ENCODE measurements around the gene ROBO2. TPM values are rescaled to one million over a fixed set of nuclear protein-coding genes. Genes with fewer than 3 reads are reported as not detected.
A peak's percentile ranks its signal among the peaks of the same experiment; 100 is the strongest.

Gene ROBO2
- total RNA-seq, 1 donor from 2014 or later: 7.1 TPM

DNA sequence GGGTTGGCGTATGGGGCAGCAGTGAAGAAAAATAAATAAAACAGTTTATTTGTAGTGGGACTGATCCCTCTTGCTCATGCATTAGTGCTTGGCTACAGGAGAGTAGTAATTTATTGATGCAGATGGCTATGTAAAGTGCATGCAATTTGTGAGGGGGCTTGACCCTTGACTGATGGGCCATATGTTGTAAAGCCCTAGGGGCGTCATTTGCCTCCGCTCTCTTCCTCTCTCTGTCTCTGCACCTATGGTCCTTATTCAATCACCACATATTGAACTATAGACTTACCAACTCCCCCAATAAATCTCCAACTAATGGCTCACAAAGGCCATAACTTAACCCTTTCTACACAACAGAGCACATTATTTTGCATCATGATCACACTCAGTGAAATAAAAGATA, 227.7 kb downstream of the ROBO2 start:
- ATAC-seq: no peak

DNA sequence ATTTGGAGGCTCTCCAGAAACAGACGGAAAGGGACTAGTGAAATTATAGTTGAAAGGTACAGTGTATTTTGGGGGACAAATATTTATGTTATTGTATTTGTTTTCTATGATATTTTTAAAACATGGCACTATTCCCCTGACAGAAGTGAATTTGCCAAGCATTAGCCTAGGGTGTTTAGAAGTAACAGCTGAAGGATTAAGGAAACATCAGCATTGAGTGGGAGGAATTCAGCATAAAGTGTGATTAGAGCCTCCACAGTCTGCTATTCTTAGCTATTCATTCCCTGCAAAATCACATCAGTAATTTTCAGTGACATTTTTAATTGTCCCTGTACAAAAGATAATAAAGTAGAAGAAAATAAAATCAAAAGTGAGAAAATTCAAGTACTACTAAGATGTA, 231.4 kb downstream of the ROBO2 start:
- ATAC-seq: no peak

DNA sequence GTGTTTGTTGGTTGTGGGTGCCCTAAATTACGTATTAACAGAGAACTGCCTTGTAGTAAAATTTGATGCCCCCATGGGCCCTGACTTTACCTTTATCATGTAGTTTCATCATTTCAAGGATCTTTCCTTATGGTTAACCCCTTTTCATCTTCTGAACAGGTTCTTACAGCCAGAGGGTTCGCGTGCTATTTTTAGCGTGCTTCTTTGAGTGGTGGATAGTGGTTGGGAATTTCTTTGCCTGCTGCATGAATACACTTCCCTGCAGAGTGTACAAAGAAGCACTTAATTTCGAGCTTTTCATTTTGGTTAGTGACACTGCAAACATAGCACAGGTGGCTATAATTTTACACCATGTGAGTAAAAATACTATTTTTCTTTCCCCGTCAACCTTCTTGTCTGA, 231.8 kb downstream of the ROBO2 start:
- no peak for ATAC-seq

DNA sequence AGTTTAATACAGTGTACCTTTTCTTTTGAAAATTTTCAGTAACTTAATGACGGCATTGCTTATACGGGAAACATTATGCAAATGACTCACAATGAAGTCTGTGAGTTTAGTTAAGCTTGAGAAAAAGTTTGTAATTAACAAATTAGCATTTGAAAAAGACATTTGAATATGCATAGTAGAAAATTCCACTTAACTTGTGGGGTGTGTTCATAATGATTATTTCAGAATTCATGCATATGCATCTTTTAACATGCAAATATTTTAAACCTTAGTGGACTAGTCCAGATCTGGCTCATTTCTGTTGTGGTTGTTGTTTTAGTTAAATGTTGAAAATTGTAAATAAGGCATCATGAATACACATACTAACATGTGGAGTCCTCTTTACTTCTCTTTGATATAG, 239.4 kb downstream of the ROBO2 start:
- ATAC-seq: no peak

DNA sequence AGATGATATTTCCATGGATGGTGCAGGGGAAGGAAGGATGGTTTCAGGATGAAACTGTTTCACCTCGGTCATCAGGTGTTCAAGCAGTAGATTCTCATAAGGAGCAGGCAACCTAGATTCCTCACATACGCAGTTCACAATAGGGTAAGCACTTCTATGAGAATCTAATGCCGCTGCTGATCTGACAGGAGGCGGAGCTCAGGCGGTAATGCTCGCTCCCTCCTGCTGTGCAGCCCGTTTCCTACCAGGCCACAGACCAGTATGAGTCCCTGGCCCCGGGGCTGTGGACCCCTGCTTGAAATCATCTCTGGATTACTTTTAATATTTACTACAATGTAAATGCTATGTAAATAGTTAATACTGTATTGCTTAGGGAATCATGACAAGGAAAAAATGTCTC, 241.8 kb downstream of the ROBO2 start:
- ATAC-seq: no peak

DNA sequence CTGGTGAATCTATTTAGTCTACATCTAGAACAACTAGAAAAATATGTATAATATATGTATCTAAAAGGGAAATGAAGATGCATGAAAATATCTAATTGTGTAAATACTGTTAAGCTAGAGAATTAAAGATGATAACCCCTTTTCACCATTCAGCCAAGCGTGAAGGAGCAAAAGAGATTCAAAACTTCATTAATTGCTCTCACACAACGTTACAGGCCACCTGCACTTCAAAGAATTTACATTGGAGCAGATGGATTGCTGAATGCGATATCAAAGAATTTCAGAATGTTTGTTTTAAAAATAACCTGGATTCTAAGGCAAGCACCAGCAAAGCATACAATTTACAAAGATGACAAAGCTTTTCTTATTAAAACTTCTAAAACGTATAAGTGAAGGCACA, 243.2 kb downstream of the ROBO2 start:
- no peak for ATAC-seq

DNA sequence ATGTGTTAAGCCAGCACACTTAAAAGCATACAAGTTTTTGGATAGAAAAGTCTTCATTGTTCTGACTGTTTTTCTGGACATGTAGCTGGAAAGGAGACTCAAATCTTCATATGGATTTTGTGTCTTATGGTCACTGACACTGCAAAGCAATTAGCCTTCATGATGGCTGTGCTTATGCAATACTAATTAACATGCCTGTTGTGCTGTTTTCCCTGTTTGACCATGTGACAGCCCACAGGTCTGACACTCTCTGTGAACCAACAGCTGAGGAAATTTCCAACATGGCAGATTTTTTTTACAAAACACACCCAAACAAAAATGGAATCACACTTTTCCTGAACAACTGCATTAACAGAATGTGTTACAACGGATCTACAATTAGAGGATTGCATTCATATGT, 248.4 kb downstream of the ROBO2 start:
- ATAC-seq: no peak

DNA sequence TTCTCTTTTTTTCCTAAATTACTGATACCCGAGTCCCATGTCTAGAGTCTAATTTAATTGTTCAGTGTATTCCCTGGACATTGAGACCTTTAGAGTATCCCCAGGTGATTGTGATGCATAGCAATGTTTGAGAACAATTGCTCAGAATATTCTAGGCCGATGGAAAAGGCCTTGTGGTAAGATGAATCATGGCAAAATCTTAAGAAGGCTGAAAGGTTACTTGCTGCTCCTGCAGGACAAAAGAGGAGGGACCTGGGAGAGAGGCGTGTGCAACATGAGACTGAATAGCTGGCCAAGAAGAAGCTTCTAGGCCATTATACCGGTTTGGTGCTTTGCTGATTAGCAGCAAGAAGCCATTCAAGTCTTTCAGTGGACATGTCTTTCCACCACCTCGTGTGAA, 256.6 kb downstream of the ROBO2 start:
- ATAC-seq: peak; percentile 64

DNA sequence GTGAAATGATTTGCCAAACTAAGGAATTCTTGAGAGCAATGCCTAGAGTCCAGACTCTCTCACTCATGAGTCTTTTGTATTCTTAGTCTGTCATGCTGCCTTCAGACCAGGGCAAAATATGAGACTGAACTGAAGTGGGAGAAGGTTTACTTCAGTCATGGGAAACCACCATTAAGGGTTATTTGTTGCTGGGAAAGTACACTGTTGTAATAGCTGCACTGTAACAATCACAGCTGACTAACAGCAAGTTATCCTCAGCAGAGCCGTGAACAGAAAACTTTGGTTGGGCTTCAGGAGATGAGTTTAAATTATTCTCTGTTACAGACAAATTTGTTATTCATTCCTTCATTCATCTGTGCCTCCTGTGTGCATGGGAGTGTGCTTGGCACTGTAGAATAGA, 258.5 kb downstream of the ROBO2 start:
- ATAC-seq: no peak

DNA sequence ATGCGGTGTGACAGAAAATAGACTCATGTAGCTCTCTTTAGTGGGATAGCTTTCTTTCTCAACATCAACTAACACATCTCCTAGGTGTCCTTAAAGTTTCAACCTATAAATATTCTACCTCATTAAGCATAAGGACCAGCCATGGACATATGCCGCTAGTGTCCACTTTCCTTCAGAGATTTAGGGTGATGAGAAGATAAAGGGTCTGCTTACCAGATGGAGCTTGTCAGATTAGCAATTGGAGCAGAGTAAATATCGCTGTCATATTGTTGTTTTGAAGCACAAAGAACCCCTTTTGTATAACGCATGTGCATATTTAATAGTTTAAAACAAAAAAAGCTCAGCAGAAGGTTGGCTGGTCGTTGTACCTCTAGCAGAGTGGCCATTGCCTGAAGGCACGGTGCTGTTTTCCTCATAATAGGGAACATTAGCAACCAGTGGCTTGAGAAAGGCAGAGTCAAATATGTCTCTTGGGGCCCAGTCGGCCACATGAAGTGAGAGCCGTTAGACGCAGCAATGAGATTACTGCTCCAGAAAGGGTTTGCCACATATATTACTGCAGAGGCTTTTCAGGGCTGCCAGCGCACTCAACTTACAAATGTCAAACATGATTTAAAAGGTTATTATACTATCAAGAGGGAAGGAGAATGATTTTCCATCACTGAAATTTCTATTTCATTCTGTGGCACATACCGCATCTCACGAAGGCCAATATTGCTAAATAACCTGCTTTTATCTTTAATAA, 264.2 kb downstream of the ROBO2 start:
- no peak for ATAC-seq

DNA sequence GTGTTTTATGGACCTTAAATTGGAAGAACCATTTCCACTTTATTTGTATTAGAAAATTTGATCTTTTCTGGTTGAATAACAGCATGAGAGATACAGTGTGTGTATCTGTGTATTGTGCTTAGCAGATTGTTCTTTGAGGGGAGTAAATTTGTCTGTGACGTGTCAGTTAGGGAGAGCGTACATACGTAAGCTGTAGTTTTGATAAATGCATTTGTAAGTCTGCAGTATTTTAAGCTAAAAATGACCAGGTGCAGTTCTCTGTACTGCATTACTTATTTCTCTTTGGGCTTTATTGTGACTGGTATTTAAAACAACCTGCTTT, 264.8 kb downstream of the ROBO2 start:
- no peak for ATAC-seq

DNA sequence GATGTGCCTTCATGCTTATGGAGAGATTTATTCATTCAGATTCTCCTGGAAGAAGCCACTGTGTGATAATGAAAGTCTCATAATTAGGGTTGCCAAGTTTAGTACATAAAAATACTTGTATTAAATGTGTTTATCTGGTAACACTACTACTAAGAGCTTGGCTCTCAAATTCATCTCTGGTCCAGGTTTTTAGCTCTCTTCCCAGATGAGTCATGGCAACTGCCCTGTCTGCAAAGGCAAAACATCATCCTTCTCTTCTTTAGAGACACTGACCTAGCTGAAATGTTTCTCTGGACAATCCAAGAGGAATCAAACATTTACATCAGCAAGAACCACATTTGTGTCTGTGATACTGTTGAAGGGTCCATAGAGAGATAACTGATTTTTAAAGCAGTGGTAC, 269.6 kb downstream of the ROBO2 start:
- ATAC-seq: no peak

DNA sequence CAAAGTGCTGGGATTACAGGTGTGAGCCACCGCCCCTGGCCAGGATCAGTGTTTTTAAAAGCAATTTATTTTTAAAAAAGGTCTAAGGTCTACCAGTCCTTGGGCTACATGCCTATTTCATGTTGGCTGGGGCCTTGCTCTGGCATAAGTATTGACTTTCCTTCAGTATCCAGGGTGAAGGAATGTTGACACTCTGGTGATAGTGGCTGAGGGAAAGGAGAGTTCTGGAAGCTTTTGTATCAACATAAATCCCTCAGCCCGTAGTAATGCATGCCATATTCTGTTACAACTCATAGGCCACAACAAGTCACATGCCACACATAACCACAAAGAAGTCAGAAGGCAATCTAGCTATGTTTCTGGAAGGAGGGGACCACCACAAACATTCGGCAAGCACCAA, 273.9 kb downstream of the ROBO2 start:
- ATAC-seq: no peak

DNA sequence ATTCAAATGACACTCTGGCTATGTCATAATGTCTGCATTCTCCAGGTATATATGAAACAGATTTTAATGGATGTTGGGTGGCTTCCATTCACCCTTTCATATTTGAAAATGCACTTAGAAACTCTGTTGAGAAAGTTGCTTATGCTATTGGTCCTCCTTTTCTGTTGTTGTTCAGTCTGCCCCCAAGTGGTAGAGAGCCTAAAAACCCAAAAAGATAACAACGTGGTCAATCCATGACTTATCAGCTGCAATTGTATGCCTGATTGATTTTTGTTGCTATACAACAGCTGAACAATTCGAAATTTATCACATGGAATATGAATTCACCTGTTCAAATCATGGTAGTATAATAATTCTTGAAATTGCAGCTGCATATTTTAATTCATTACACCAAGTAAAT, 279.8 kb downstream of the ROBO2 start:
- ATAC-seq: no peak

DNA sequence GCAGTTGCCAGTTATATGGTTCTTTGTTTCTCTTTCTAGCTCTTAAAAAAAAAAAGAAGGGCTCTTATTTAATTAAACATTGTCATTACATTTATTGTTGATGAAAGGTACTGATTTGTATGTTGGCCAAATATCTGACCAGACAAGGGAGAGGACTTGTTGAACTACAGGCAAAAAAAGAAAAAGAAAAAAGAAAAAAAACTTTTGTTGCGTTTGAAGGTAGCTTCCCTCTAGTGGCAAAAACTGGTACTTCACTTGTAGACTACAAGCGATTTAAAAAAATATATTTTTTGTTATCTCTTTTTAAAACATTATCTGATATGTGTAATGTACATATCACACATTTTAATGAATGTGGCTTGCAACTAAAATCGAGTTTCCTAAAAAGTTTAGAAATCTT, 280.6 kb downstream of the ROBO2 start:
- no peak for ATAC-seq

DNA sequence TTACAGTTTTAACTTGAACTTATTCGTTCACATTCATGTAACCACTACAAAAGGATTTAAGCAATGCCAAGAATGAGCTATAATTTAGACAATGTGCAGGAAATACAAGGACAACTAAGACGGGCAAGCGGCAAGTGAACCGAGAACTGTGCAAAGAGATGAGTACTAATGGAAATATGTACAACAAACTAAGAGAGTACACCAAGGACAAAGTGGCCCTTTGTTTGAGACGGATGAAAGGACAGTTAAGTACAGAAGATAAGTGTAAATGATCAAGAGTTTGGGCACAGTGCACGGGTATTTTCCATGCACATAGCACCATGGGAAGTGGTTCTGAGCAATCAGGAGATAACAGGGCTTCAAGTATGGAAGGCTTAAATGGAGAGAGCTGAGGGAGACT, 281.7 kb downstream of the ROBO2 start:
- no peak for ATAC-seq

DNA sequence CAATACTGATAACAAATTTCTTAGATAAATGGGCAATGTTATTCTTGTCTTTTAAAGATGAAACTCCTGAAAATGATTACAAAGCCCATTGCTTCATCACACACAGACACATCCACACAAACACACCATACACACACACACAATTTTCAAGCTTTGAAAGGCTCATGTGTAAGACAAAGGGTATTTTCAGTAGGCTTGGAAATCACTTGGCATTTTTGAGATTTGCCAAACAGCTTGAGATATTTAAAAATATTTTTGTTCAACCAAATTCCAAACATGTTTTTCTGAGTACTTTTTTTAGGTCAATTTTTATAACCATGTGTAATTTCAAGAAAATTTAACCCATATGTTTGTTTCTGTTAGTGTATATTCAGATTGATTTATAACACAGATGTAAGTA, 283.7 kb downstream of the ROBO2 start:
- ATAC-seq: no peak

DNA sequence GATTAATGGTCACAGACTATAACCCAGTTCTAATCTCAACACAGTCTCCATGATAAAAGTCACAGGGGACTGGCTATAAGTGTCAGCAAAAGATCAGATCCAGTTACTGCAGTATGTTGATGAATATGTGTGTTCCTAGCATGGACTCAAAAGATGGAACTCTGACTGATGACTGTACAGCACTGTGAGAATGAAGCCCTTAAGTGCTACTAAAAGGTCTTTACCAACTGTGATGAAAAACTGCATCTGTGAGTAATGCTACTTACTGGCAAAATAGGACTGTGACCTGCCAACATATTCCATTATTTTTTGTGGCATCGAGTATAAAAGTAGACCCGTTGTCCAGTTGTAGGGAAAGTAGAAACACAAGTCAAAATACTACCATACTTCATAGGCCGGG, 284.2 kb downstream of the ROBO2 start:
- no peak for ATAC-seq

DNA sequence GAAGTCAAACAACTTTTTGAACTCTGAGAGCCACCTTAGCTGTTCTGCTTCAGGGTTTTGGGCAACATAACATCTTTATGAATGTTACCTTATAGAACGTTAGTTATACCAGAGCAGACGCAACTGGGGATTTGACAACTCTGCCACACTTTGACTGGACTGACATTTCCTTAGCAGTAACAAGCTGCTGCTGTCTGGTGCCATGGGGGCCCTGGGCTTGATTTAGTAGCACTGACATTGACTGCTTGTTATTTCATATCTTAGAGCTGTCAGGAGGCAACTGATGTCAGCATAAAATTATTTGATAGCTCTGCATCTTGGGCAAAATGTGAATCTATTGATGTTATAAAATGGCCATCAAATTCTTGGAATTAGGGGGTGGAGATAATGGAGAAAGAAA, 285.4 kb downstream of the ROBO2 start:
- no peak for ATAC-seq

DNA sequence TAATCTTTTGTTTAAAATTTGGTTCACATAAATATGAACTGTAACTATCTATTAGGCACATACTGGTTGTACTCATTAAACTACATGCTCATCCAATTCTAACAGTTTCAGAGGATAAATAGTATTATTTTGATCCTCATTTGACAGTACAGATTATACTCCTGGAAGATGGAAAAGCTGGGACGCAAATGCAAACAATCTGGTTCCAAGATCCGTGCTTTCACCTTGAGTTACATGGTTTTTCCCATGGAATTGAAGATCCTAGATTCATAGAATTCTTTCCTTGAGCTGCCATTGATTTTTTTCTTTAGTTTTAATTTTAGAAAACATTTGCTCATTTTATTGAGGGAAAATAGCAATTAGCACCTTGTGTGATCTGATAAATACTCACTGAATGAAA, 285.8 kb downstream of the ROBO2 start:
- no peak for ATAC-seq

DNA sequence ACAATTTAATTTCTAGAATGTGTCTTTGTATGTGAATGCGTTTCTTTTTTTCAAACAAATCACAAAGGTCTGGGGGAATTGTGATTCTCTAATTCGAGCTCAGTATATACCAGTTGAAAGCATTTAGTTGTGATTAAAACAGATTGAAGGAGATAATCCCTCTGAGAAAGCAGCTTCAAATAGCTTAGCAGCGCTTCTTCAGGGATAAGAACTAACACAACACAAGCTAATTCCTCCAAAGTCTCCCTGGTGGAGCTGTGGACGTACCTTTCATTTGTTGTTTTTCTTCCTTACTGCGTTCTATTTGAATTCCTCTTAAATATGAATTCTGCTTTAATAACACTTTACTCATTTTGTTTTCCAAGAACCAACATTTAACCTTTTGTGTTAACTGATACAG, 286.7 kb downstream of the ROBO2 start:
- ATAC-seq: no peak

DNA sequence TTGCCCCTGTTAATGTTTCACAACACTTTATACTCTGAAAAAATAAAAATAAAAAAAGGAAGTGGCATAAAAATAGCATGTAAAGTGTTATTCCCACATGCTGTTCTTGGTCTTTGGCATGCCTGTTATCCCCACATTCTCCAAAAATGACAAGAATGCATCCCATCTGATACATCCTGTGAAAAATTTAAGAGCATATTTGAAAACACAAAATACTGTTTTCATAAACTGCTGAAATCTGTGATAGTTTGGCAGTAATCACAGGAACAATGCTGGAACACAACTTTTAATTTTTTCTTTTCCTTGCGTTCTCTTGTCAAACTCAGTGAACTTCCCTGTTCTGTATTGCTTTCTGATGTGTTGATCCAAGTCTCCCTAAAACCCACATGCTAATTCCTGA, 288.8 kb downstream of the ROBO2 start:
- ATAC-seq: no peak

DNA sequence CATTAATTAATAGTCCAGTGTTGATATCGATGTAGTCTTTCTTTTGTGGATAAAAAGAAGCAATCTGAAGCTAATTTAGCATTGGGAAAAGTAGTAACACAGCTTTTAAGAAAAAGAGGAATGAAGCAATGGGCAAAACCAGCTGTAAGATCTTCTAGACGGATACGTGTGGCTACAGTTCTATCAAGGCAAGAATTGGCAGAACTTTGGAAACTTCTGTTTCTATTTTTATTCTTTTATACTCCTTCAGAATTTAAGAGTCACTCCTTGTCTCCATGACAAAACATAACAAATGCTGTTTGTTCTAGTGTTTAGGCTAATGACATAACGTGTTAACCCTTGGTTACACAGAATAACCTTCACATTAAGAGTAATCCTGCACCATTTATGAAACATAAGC, 289.2 kb downstream of the ROBO2 start:
- no peak for ATAC-seq

DNA sequence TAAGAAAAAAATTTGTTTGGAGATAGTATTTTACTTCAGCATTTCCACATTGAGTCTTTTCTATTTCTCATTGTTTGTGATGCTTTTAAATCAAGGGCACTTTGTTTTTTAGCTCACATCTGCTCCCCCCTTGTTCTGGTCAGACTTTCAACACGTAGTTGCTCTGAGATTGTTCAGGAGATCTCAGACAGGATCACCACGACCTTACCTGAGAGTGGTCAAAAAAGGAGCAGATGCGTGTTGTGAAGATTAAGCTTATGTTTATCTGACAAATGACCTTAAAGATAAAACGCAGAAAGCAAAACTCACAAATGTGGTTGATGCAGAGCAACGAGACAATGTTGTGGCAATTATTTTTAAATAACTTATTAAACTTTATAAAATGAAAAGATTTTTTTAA, 298.3 kb downstream of the ROBO2 start:
- no peak for ATAC-seq

DNA sequence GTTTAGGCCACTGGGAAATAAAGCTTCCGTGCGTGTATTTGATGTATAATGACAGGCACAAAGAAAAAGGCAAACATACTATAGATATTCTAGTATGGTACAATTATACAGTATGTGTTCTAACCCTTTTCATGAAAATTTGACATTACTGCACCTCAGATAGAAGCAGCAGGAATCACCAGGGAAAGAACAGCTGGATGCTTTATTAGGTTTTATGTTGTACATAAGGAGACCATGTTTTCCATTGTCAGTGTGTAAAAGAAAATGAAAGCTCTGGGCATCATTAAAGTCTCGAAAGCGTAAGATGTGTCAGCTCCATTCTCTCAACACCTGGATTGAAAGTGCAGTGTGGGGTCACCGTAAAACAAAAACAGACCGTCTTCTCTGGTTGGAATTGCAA, 302.1 kb downstream of the ROBO2 start:
- ATAC-seq: no peak

DNA sequence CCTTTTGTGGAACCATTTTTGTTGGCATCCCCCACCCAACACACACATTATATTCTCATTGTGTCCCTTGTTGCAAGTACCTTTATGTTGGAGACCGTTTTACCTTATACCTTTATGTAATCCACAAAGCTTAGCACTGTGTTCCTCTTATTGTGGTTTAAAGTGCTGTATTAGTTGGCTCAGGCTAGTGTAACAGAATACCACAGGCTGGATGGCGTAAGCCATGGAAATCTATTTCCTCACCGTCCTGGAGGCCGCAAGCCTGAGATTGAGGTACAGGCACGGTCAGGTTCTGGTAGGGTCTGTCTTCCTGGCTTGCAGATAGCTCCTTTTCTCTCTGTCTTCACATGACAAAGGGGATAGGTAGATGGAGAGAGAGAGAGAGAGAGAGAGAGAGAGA, 302.8 kb downstream of the ROBO2 start:
- ATAC-seq: peak; percentile 17

Measured in esophagus mucosa (tissue), 1 donor.